ENCODE data around the gene AWAT2.

The AWAT2 gene

DNA sequence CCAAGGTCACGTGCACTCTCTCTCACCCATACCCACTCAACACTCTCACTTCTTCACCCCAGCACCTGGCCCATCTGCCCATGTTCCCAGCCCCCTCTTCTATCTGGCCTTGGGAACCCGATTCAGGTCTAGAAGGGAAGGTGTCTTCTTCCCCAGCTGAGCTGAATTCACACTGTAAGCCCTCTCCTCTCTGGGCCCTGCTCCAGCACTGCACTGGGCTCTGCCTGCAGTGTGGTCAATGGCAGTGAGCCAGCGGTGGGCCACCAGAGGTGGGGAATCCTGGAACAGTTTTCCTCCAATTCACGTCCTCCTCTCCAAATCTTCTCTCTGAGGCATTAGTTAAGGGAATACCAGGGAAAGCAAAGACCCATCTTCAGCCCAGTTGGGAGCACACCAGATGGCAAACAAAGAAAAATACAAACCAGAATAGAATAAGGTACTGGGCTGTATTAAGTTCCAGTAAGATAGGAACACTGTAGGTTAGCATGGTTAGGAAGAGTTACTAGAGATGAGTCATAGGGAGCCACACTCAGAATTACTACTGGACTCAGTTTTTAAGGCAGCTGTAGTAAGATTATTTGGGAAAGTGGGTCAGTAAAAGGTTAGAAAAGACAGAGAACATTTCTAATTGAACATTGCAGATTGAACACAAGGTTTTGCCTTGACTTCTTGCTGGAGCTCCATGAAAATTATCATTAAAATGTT, 5.0 kb downstream of the AWAT2 start:
- ChIA-PET CTCF (interaction anchor here (1.0 kb wide), 1 partner anchor 11 kb away, joined by 3 read pairs; no protein-coding TSS in a partner anchor), POLR2A (no interaction called here)
- TF ChIP-seq, protein P1, sequence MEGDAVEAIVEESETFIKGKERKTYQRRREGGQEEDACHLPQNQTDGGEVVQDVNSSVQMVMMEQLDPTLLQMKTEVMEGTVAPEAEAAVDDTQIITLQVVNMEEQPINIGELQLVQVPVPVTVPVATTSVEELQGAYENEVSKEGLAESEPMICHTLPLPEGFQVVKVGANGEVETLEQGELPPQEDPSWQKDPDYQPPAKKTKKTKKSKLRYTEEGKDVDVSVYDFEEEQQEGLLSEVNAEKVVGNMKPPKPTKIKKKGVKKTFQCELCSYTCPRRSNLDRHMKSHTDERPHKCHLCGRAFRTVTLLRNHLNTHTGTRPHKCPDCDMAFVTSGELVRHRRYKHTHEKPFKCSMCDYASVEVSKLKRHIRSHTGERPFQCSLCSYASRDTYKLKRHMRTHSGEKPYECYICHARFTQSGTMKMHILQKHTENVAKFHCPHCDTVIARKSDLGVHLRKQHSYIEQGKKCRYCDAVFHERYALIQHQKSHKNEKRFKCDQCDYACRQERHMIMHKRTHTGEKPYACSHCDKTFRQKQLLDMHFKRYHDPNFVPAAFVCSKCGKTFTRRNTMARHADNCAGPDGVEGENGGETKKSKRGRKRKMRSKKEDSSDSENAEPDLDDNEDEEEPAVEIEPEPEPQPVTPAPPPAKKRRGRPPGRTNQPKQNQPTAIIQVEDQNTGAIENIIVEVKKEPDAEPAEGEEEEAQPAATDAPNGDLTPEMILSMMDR (IDR thresholded peaks at IDR 0.05; ENCODE audit: insufficient read depth, low read length, missing control alignments): no peak
- no peak for DNase-seq (ENCODE audit: low read depth, low spot score)
- H3K4me3 ChIP-seq (ENCODE audit: low read depth, low read length): no peak overlapping the region

DNA sequence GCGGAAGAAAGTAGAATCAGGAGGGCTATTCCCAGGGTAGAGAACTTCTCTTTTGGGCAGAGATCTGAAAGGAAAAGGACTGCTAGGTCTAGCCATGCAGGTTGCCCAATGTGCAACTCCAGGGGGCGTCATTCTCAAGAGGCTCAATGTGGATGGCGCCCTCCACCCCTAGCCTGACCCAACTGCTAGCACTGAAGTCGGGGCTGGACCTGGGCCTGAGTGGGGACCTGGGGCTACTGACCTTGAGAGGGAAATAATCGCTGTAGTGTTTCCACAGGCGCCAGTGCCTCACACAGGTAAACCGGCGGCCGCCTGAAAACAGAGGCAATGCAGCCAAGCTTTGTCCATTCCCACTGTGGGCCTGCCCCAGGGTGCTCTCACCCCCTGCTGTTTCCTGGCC, 6.1 kb downstream of the AWAT2 start:
- no peak overlapping the region for H3K4me3 ChIP-seq (ENCODE audit: low read depth, low read length)
- ChIA-PET CTCF (no interaction called here), POLR2A (no interaction called here)
- no peak for DNase-seq (ENCODE audit: low read depth, low spot score)
- TF ChIP-seq, protein P1 (IDR thresholded peaks at IDR 0.05; ENCODE audit: insufficient read depth, low read length, missing control alignments): no peak

DNA sequence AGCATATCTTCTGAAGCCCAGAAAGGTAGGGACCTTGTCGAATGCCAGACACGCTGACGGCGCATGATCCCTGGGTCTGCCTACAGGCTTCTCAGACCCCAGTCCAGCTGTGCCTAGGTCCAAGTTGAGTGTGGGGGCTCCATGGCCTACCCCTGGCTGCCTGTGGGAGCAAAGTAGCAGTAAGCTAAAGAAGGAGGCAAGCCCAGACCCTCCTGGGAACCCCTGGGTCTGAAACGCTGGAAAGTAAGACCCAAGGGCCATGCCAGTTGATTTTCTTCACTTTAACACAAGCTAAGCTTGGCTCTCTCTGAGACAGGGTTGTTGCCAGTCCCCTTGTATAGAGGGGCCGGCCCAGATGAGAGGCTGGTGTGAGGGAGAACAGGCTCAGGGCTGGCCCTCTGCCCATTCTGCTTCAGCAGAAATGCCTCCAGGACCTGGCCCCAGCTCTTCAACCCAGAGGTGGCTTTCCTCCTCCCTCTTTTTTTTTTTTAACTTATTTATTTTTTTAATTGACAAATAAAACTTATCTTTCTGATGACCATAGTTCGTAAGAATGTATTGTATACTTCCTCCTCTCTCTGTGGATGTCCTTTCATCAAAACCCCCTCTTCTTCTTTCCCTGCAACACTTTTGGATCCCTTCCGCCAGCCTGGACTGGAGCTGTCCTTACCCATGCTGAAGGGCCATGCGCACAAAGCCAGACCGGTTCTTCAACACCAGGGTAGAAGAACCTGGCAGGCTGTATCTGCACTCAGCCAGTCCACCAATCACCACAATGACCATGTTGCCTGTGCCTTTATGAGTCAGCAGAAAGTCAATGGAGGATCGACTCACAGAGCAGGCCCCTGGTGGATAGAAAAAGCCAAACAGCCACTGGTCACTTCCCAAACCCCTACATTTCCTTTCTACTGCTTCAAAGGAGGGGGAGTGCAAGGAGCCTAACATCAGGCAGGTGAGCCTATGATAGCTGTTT, 7.1 kb downstream of the AWAT2 start:
- TF ChIP-seq, protein P1 (IDR thresholded peaks at IDR 0.05; ENCODE audit: insufficient read depth, low read length, missing control alignments): no peak
- DNase-seq (ENCODE audit: low read depth, low spot score): no peak
- H3K4me3 ChIP-seq (ENCODE audit: low read depth, low read length): no peak overlapping the region
- ChIA-PET CTCF (interaction anchor here (0.8 to 1.4 kb wide), 3 partner anchors 10 to 90 kb away, joined by 3 to 5 read pairs (median 3); no protein-coding TSS in a partner anchor), POLR2A (no interaction called here)

DNA sequence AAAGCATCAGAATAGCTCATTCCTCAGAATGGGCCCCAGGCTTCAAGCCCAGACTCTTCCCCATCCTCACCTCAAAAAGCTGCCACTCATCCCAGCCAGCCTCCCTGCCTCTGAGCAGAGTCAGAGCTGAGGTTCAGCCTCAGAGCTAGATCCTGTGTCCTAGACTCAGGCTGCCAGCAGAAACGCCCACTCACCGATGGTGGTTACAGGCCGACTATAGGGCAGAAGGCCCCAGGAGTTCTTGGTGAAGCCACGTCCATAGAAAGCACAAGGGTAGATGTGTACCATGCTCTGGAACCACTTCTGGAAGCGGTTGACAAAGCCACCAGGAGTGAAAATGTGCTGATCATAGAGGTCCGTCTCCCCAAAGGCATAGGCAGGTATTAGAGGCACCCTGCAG, 7.7 kb downstream of the AWAT2 start:
- POLR2A ChIA-PET: no interaction called here

DNA sequence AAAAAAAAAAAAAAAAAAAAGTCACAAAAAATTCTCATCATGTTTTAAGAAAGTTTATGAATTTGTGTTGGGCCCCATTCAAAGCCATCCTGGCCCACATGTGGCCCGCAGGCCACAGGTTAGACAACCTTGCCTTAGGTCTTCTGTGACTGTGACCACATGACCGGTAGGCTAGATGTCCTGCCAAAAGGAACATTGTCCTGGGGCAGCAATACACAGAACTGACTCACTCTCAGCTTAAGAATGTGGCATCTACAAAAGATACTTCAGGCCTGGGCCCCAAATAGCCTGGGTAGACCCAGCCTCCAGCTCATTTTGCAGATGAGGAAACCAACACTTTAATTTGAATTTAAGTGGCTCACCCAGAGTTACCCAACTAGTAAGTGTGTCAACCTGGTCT, 10.0 kb downstream of the AWAT2 start:
- TF ChIP-seq, protein P1 (IDR thresholded peaks at IDR 0.05; ENCODE audit: insufficient read depth, low read length, missing control alignments): no peak
- no peak for DNase-seq (ENCODE audit: low read depth, low spot score)
- ChIA-PET CTCF (interaction anchor here (1.1 to 2.1 kb wide), 2 partner anchors 9 to 59 kb away, joined by 3 to 9 read pairs; no protein-coding TSS in a partner anchor), POLR2A (no interaction called here)
- H3K4me3 ChIP-seq (ENCODE audit: low read depth, low read length): no peak overlapping the region

More for the DNA sequence above, 7.7 kb downstream of the AWAT2 start:
- H3K4me3 ChIP-seq (ENCODE audit: low read depth, low read length): no peak overlapping the region
- TF ChIP-seq, protein P1 (IDR thresholded peaks at IDR 0.05; ENCODE audit: insufficient read depth, low read length, missing control alignments): no peak
- DNase-seq (ENCODE audit: low read depth, low spot score): no peak
- CTCF ChIA-PET: interaction anchor here (0.8 to 1.8 kb wide), 5 partner anchors 9 to 91 kb away, joined by 3 to 9 read pairs (median 4); no protein-coding TSS in a partner anchor

DNA sequence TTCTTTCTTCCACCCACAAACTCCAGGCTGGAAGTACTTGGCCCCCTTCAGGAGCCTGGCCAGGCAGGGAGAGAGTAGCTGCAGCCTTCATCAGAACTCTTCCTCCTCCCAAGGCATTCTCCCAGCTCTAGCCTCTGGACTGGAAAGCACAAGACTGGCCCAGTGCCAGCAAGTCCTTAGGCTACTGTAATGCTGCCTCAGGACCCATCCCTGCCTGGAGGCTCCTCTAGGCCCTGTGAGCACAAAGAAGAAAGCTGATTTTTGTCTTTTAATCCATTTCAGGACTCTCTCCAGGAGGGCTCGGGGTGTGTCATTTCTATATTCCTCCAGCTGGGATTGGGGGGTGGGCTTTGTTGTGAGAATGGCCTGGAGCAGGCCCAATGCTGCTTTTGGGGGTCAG, 10.8 kb downstream of the AWAT2 start:
- POLR2A ChIA-PET: no interaction called here
- CTCF ChIA-PET: interaction anchor here (1.1 to 2.1 kb wide), 2 partner anchors 9 to 60 kb away, joined by 3 to 9 read pairs; no protein-coding TSS in a partner anchor
- TF ChIP-seq, protein P1 (IDR thresholded peaks at IDR 0.05; ENCODE audit: insufficient read depth, low read length, missing control alignments): no peak
- H3K4me3 ChIP-seq (ENCODE audit: low read depth, low read length): no peak overlapping the region
- no peak for DNase-seq (ENCODE audit: low read depth, low spot score)

All from AG04449 (cell line).